HG03575 (cell line): ENCODE measurements around the gene ABLIM2.
"Not testable (repeated sequence)": the region's sequence is repeated elsewhere in the genome, so short reads cannot be mapped to it uniquely, and the experiment has no call there.

ENCODE experiments used
- ATAC-seq: cut with Tn5 transposase; IDR thresholded peaks from one replicate; pipeline ENCODE4 v1.9.1; 2021; ENCODE audit not compliant: unreplicated experiment, insufficient number of reproducible peaks, low FRiP score; ENCODE audit errors: extremely low read depth

ABLIM2 gene

DNA sequence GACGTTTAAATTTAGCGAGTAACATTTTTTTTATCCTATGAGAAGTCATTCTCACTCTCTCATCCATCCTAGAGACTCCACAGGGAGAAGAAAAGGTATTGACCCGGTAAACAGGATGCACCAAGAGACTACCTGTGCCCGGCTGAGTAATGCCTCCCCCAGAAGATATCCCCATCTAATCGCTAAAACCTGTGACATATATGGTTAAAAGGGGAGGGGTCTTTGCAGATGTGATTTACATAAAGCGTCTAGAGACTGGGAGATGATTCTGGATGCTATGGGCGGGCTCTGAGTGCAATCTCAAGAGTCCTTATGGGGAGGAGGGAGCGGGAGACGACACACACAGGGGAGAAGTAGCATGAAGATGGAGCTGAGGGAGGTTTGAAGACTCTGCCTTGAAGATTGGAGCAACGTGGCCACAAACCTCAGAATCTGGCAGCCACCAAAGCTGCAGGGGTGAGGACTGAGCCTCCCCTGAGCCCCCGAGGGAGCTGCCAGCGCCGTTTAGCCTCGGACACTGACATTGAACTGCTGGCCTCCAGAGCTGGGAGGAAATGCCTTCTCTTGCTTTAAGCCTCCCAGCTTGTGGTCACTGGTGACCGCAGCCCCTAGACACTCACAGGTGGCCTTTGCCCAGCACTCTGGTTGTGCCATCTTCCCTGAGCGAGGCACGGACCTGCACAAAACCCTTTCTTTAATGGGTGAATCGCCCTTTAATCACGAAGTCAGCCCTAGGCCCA, 11.2 kb downstream of the ABLIM2 start:
- ATAC-seq, result no peak

GRCh38 chr4:8146157-8146556, 12.5 kb downstream of the ABLIM2 start:
- no peak for ATAC-seq

DNA sequence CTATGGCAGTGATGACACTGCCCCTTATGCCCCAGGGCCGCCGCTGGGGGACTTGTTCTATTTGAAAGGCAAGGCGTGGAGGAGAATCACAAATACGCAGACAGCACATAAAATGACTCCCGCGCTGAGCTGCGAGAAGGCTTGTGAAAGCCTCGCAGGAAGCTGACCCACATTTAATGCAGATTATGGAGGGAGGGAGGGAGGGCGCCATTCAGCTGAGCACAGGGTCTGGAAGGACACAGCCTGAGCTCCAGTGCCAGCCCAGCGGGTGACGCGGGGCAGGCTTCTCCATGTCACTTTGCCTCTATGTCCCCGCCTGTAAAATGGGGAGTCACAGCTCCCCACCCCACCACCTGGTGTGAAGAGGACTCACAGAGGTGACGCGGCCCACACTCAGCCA, 14.3 kb downstream of the ABLIM2 start:
- no peak for ATAC-seq

GRCh38 chr4:8143392-8144140, 15.0 kb downstream of the ABLIM2 start:
- ATAC-seq, result no peak

DNA sequence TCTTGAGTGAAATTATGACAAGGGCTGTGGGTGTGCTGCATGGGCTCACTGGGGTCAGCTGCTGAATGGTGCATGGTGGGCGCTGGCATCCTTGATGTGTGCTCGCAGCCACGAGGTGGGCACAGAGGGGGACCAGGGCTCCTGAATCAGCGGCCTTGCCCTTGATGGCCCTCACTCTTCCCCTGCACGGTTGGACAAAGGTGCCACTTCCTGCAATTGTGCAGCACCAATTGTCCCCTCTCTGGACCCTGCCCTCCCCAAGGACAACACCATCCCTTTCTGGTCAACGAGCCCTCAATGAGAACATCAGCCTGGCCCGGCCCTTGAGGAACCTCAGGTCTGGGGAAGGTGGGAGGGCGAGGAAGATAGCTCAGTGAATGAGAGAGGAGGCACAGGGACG, 16.1 kb downstream of the ABLIM2 start:
- no peak for ATAC-seq

DNA sequence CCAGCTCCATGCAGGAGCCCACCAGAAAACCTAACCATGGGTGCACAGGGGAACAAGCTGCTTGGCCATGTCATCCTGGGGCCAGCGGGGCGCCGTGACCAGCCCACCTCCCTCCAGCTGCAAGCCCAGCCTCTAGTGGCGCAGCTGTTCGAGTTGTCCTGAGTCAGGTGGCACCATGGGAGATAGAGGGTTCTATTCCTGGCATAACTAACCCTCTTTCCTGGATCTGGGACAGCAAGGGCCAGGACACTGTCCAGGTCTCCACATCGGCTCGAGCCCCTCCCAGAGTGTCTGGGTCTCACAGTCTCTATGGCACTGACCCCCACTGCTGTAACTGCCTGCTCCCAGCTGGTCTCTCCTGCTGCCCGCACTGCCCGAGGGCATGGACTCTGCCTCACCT, 16.7 kb downstream of the ABLIM2 start:
- ATAC-seq, result no peak

- no peak for ATAC-seq
Measured at GRCh38 chr4:8140915-8141314, 17.7 kb downstream of the ABLIM2 start.

GRCh38 chr4:8139726-8140125, 18.9 kb downstream of the ABLIM2 start:
- ATAC-seq, result not testable (repeated sequence)

GRCh38 chr4:8136972-8137710, 21.5 kb downstream of the ABLIM2 start:
- ATAC-seq, result no peak

- ATAC-seq, result no peak
Measured at GRCh38 chr4:8136529-8136928, 22.1 kb downstream of the ABLIM2 start.

GRCh38 chr4:8135666-8136065, 22.9 kb downstream of the ABLIM2 start:
- ATAC-seq, result no peak

GRCh38 chr4:8133897-8134563, 24.6 kb downstream of the ABLIM2 start:
- no peak for ATAC-seq

DNA sequence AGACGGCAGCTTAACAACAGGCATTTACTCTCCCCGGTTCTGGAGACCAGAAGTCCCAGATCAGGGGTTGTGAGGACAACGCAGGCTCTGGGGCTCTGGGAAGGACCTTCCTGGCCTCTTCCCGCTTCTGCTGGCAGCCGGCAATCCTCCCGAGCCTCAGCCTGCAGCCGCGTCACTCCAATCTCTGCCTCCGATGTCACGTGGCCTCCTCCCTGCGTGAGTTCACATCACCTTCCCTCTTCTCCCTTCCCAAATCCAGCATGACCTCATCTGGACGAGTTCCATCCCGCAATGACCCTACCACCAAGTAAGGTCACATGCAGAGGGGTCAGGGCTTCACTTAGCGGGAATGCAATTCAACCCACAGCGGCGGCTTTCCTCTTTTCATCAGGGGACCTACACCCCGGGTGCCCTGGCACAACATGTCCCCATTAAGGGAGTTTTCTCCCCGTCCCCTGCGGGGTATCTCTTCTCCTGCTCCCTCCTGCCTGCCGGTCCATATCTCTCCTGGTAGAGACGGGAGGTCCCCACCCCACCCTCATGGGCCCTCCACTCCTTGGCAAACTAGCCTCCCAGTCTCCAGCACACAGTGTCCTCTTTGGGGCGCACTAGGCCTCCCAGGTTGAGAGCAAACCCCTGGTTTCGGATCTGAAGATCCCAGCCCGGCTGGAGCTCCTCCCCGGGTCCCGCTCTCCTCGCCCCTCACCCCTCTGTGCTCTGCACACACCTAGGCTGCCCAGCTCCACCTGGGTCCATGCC, 25.5 kb downstream of the ABLIM2 start:
- ATAC-seq, result no peak

DNA sequence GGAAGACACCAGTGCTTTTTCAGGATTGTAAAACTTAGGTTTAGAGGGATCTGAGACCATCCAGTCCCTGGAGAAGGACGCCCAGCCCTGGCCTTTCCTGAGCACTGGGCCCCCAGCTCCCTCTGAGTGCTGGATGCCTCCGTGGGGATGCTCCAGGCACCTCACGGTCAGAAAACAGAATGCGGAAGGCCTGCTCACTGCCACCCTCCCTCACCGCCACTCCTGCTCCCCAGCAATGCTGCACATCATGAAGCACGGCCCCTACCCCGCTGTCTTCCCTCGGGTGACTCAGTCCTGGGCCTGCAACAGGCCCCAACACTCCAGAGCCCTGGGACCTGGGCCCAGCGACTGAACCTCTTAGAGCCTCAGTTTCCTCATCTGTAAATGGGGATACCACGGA, 26.2 kb downstream of the ABLIM2 start:
- ATAC-seq, result no peak

DNA sequence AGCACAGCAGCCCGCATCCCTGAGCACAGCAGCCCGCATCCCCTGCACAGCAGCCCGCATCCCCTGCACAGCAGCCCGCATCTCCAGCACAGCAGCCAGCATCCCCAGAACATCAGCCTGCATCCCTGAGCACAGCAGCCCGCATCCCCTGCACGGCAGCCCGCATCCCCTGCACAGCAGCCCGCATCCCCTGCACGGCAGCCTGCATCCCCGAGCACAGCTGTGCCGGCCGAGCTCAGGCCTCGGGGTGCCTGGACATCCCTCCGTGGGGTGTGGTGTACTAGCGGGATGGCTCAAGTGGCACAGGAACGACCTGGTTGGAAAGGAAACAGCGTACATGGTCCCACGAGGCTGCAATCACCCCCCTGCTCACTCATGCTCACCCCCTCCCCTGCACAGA, 26.8 kb downstream of the ABLIM2 start:
- no peak for ATAC-seq

DNA sequence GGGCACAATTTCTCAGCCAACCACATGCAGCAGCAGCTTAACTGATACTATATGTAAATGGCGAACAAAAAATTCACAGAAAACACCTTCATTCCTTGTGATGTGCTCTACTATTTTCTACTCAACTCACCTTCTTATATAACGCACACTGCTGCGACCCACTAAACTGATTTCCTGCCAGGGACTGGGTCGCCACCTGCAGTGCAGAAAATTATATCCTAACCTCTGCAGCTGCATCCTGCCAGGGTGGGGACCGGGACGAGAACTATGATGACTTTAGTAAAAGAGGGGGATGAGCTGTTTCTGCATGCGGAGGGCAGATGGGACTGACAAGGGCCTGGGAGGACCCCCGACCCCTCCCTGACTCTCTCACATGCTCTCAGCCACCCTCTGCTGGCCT, 27.4 kb downstream of the ABLIM2 start:
- ATAC-seq, result no peak

DNA sequence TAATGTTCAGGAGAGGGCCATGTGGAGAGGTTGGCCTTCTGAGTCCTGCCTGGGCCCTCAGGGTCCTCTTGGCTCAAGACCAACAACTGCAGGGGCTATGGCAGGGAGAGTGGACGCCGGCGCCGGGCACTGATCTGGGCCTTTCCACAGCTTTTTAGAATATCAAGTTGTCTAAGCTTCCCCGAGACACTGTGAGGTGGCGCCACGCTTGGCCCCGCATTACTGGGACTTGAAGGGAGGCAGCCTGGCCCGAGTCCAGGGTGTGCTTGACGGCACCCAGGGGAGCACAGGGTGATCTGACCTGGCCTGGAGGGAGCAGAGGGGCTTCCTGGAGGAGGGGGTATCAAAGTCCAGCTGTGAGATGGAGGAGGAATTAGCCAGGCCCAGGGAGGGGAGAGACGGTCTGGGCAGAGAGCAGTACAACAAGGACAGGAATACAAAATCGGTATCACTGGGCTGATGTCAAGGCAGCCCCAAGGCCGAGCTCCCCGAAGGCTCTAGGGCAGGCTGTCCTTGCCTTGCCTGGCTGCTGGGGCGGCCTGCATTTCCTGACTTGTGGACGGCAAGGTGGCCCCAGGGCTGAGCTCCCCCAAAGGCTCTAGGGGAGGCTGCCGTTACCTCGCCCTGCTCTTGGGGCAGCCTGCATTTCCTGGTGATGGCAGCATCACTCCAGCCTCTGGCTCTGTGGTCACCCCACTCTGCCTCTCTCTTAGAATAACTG, 28.1 kb downstream of the ABLIM2 start:
- ATAC-seq, result no peak

- ATAC-seq, result no peak
Measured at GRCh38 chr4:8129785-8130184, 28.8 kb downstream of the ABLIM2 start.
